GM21619 (cell line): ENCODE results near the gene ZC3H7B.
A peak's percentile ranks its signal among the peaks of the same experiment; 100 is the strongest.
"Not testable (repeated sequence)": the region's sequence is repeated elsewhere in the genome, so short reads cannot be mapped to it uniquely, and the experiment has no call there.

Source experiments
- ATAC-seq: cut with Tn5 transposase; IDR thresholded peaks from one replicate; pipeline ENCODE4 v1.9.1; 2021; ENCODE audit not compliant: unreplicated experiment

Gene ZC3H7B

GRCh38 chr22:41377846-41378245 is 76.5 kb downstream of the ZC3H7B start:
- ATAC-seq, result no peak

GRCh38 chr22:41380993-41381328 is 79.6 kb downstream of the ZC3H7B start:
- ATAC-seq, result peak; percentile 15

GRCh38 chr22:41381329-41382097 is 80.2 kb downstream of the ZC3H7B start, which contains the start of gene TEF:
TEF (plus strand) TSS chr22:41381942; CDS start chr22:41382045, 103 bp downstream.
- ATAC-seq, result peak; percentile 81

GRCh38 chr22:41382098-41382578 is 80.8 kb downstream of the ZC3H7B start:
- ATAC-seq, result peak; percentile 20

- ATAC-seq, result no peak
Observed at GRCh38 chr22:41382610-41383009, 81.3 kb downstream of the ZC3H7B start.

- no peak for ATAC-seq
Observed at GRCh38 chr22:41383085-41383484, 81.8 kb downstream of the ZC3H7B start.

- no peak for ATAC-seq
Observed at GRCh38 chr22:41384128-41384527, 82.8 kb downstream of the ZC3H7B start.

GRCh38 chr22:41387341-41387740 is 86.0 kb downstream of the ZC3H7B start:
- no peak for ATAC-seq

- ATAC-seq, result no peak
Observed at GRCh38 chr22:41394012-41394356, 92.7 kb downstream of the ZC3H7B start.

- no peak for ATAC-seq
Observed at GRCh38 chr22:41395531-41396240, 94.4 kb downstream of the ZC3H7B start.

GRCh38 chr22:41397143-41397811 is 96.0 kb downstream of the ZC3H7B start:
- no peak for ATAC-seq

- ATAC-seq, result no peak
Observed at GRCh38 chr22:41398921-41399320, 97.6 kb downstream of the ZC3H7B start.

- ATAC-seq, result no peak
Observed at GRCh38 chr22:41401781-41402648, 100.7 kb downstream of the ZC3H7B start.

GRCh38 chr22:41402851-41403250 is 101.5 kb downstream of the ZC3H7B start:
- not testable (repeated sequence) for ATAC-seq

GRCh38 chr22:41403532-41404318 is 102.4 kb downstream of the ZC3H7B start:
- ATAC-seq, result no peak

GRCh38 chr22:41405588-41405987 is 104.3 kb downstream of the ZC3H7B start:
- ATAC-seq, result no peak

GRCh38 chr22:41406410-41406809 is 105.1 kb downstream of the ZC3H7B start:
- ATAC-seq, result no peak

- ATAC-seq, result no peak
Observed at GRCh38 chr22:41407433-41407832, 106.1 kb downstream of the ZC3H7B start.

GRCh38 chr22:41408665-41409064 is 107.3 kb downstream of the ZC3H7B start:
- ATAC-seq, result no peak
